ENCODE data around the gene CASZ1. TPM values are rescaled to one million over a fixed set of nuclear protein-coding genes. Genes with fewer than 3 reads are reported as not detected.

The CASZ1 gene
- total RNA-seq, 2 donors from 2014 or later, result 44.3 to 50.3 TPM

- H3K9me3 ChIP-seq, result no peaks in the 10 kb centered on the region
- no peak overlapping the region for H3K4me3 ChIP-seq
- no peak overlapping the region for H3K27ac ChIP-seq
- peaks cover 0 to 31% of the 10 kb centered on the region in 2 donors for H3K4me1 ChIP-seq
- H3K27me3 ChIP-seq, result no peaks in the 10 kb centered on the region
- no peaks in the 10 kb centered on the region for H3K36me3 ChIP-seq
- no peak for TF ChIP-seq CTCF (IDR thresholded peaks at IDR 0.05)
- DNase-seq (ENCODE audit: low spot score), result no peak
These were observed 202.7 kb downstream of the CASZ1 start for GRCh38 chr1:10593750-10594149.

GRCh38 chr1:10592373-10592772 lies 204.1 kb downstream of the CASZ1 start:
- no peak for DNase-seq (ENCODE audit: low spot score)
- Histone ChIP-seq H3K9me3 (no peaks in the 10 kb centered on the region), H3K27ac (no peak overlapping the region), H3K4me3 (no peak overlapping the region), H3K27me3 (no peaks in the 10 kb centered on the region), H3K4me1 (peaks cover 0 to 31% of the 10 kb centered on the region in 2 donors), H3K36me3 (no peaks in the 10 kb centered on the region)
- no peak for TF ChIP-seq CTCF (IDR thresholded peaks at IDR 0.05)

GRCh38 chr1:10591010-10591409 lies 205.4 kb downstream of the CASZ1 start:
- no peak for TF ChIP-seq CTCF (IDR thresholded peaks at IDR 0.05)
- no peak for DNase-seq (ENCODE audit: low spot score)
- no peaks in the 10 kb centered on the region for H3K9me3 ChIP-seq
- no peak overlapping the region for H3K4me3 ChIP-seq
- H3K4me1 ChIP-seq, result peaks cover 0 to 23% of the 10 kb centered on the region in 2 donors
- H3K27ac ChIP-seq, result no peak overlapping the region
- H3K27me3 ChIP-seq, result no peaks in the 10 kb centered on the region
- H3K36me3 ChIP-seq, result no peaks in the 10 kb centered on the region

GRCh38 chr1:10589074-10589473 lies 207.4 kb downstream of the CASZ1 start:
- no peaks in the 10 kb centered on the region for H3K9me3 ChIP-seq

GRCh38 chr1:10588640-10589039 lies 207.8 kb downstream of the CASZ1 start:
- Histone ChIP-seq H3K9me3 (no peaks in the 10 kb centered on the region), H3K36me3 (no peaks in the 10 kb centered on the region), H3K4me3 (no peak overlapping the region), H3K4me1 (peaks cover 0 to 4% of the 10 kb centered on the region in 2 donors), H3K27ac (no peak overlapping the region), H3K27me3 (no peaks in the 10 kb centered on the region)
- DNase-seq (ENCODE audit: low spot score), result no peak
- TF ChIP-seq CTCF (IDR thresholded peaks at IDR 0.05), result no peak

More at GRCh38 chr1:10589074-10589473, 207.4 kb downstream of the CASZ1 start:
- Histone ChIP-seq H3K36me3 (no peaks in the 10 kb centered on the region), H3K4me1 (peaks cover 0 to 8% of the 10 kb centered on the region in 2 donors), H3K4me3 (no peak overlapping the region), H3K27me3 (no peaks in the 10 kb centered on the region), H3K27ac (no peak overlapping the region)
- no peak for DNase-seq (ENCODE audit: low spot score)
- TF ChIP-seq CTCF (IDR thresholded peaks at IDR 0.05), result no peak

Other genes with a start within 250 kb of the CASZ1 start
- 10 to 100 TPM; 60.8 to 64.6 TPM for gene TARDBP, start 216.0 kb upstream of the CASZ1 start, total RNA-seq